ENCODE measurements around the gene PDLIM5.
A peak's percentile ranks its signal among the peaks of the same experiment; 100 is the strongest.
"Not testable (repeated sequence)": the region's sequence is repeated elsewhere in the genome, so short reads cannot be mapped to it uniquely, and the experiment has no call there.

Gene PDLIM5

GRCh38 chr4:94451695-94452475, at the start of gene PDLIM5:
TSS of gene PDLIM5 (plus strand) at chr4:94451942. CDS start at chr4:94455289, 3,347 bp downstream.
- DNase-seq (ENCODE audit: low spot score), result peak; percentile 98

GRCh38 chr4:94402439-94402838, 49.3 kb upstream of the PDLIM5 start:
- DNase-seq (ENCODE audit: low spot score), result not testable (repeated sequence)

- no peak for DNase-seq (ENCODE audit: low spot score)
Measured at GRCh38 chr4:94403751-94404150, 48.0 kb upstream of the PDLIM5 start.

GRCh38 chr4:94406668-94407437, 44.9 kb upstream of the PDLIM5 start:
- DNase-seq (ENCODE audit: low spot score), result no peak

GRCh38 chr4:94407846-94408245, 43.9 kb upstream of the PDLIM5 start:
- DNase-seq (ENCODE audit: low spot score), result no peak

- no peak for DNase-seq (ENCODE audit: low spot score)
Measured at GRCh38 chr4:94408549-94409374, 43.0 kb upstream of the PDLIM5 start.

- no peak for DNase-seq (ENCODE audit: low spot score)
Measured at GRCh38 chr4:94409375-94409679, 42.4 kb upstream of the PDLIM5 start.

GRCh38 chr4:94409962-94410361, 41.8 kb upstream of the PDLIM5 start:
- no peak for DNase-seq (ENCODE audit: low spot score)

GRCh38 chr4:94410678-94411206, 41.0 kb upstream of the PDLIM5 start:
- DNase-seq (ENCODE audit: low spot score), result no peak

- DNase-seq (ENCODE audit: low spot score), result no peak
Measured at GRCh38 chr4:94411296-94411695, 40.4 kb upstream of the PDLIM5 start.

- no peak for DNase-seq (ENCODE audit: low spot score)
Measured at GRCh38 chr4:94412019-94412657, 39.6 kb upstream of the PDLIM5 start.

GRCh38 chr4:94412658-94413038, 39.1 kb upstream of the PDLIM5 start:
- DNase-seq (ENCODE audit: low spot score), result no peak

GRCh38 chr4:94413085-94413840, 38.5 kb upstream of the PDLIM5 start:
- no peak for DNase-seq (ENCODE audit: low spot score)

GRCh38 chr4:94414907-94415306, 36.8 kb upstream of the PDLIM5 start:
- no peak for DNase-seq (ENCODE audit: low spot score)

GRCh38 chr4:94415448-94415847, 36.3 kb upstream of the PDLIM5 start:
- DNase-seq (ENCODE audit: low spot score), result no peak

- no peak for DNase-seq (ENCODE audit: low spot score)
Measured at GRCh38 chr4:94416335-94416734, 35.4 kb upstream of the PDLIM5 start.

- no peak for DNase-seq (ENCODE audit: low spot score)
Measured at GRCh38 chr4:94416981-94417380, 34.8 kb upstream of the PDLIM5 start.

GRCh38 chr4:94419549-94419948, 32.2 kb upstream of the PDLIM5 start:
- no peak for DNase-seq (ENCODE audit: low spot score)

GRCh38 chr4:94419956-94420355, 31.8 kb upstream of the PDLIM5 start:
- no peak for DNase-seq (ENCODE audit: low spot score)

- no peak for DNase-seq (ENCODE audit: low spot score)
Measured at GRCh38 chr4:94420356-94420755, 31.4 kb upstream of the PDLIM5 start.

GRCh38 chr4:94426783-94427182, 25.0 kb upstream of the PDLIM5 start:
- no peak for DNase-seq (ENCODE audit: low spot score)
